ENCODE data around the gene FGD6.

DNA sequence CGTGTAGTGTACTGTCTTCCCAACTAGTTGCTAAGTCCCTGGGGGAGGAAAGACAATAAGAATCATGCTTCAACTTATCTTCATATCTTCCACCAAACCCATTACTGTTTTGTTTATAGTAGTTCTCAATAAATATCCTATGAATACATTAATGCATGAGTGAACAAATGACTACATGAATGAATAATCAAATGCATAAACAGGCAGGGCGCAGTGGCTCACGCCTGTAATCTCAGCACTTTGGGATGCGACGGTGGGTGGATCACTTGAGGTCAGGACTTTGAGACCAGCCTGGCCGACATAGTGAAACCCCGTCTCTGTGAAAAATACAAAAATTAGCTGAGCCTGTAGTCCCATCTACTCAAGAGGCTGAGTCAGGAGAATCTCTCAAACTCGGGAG is 111.7 kb downstream of the FGD6 start:
- TF ChIP-seq, protein P1, sequence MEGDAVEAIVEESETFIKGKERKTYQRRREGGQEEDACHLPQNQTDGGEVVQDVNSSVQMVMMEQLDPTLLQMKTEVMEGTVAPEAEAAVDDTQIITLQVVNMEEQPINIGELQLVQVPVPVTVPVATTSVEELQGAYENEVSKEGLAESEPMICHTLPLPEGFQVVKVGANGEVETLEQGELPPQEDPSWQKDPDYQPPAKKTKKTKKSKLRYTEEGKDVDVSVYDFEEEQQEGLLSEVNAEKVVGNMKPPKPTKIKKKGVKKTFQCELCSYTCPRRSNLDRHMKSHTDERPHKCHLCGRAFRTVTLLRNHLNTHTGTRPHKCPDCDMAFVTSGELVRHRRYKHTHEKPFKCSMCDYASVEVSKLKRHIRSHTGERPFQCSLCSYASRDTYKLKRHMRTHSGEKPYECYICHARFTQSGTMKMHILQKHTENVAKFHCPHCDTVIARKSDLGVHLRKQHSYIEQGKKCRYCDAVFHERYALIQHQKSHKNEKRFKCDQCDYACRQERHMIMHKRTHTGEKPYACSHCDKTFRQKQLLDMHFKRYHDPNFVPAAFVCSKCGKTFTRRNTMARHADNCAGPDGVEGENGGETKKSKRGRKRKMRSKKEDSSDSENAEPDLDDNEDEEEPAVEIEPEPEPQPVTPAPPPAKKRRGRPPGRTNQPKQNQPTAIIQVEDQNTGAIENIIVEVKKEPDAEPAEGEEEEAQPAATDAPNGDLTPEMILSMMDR (IDR thresholded peaks at IDR 0.05) = no peak
- TF ChIP-seq POLR2AphosphoS5 (IDR thresholded peaks at IDR 0.05; ENCODE audit: low read depth, low read length) = no peak

Measured in Panc1 (cell line).